ENCODE results near the gene GAN. TPM values are rescaled to one million over a fixed set of nuclear protein-coding genes. Genes with fewer than 3 reads are reported as not detected.

The GAN gene
- total RNA-seq, 1 donor, result 6.2 TPM

DNA sequence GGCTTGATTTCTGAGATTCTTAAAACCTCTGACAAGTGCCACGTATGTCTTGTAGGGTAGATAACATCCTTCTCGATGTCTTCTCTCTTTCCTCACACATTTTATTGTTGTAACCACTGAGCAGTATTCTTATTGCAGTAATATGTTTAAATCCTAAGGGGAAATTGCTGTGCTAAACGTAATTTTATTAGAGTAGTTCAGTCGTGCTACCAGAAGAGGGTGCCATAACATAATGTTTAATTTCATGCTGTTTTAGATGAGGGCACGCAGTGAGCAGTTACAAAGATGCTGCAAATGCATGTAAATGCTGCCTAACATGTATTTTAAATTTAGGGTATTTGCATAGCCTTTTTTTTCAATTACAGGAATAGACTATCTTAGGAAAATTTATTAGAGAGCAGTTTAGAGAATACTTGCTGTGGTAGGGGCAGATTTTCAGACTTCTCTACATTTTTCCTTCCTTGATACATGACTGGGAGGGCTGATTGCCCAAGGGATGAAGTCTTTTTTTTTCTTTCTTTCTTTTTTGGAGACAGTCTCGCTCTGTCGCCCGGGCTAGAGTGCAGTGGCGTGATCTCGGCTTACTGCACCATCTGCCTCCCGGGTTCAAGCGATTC, 51.7 kb downstream of the GAN start:
- peak; percentile 50 for TF ChIP-seq CTCF (IDR thresholded peaks at IDR 0.05; ENCODE audit: insufficient read depth, low read length)
- peak; percentile 76 for DNase-seq (ENCODE audit: low read depth)
- no peak overlapping the region for H3K4me3 ChIP-seq (ENCODE audit: low read depth, low read length)

- no peak for TF ChIP-seq CTCF (IDR thresholded peaks at IDR 0.05; ENCODE audit: insufficient read depth, low read length)
These were observed 53.1 kb downstream of the GAN start for GRCh38 chr16:81367821-81368220.

DNA sequence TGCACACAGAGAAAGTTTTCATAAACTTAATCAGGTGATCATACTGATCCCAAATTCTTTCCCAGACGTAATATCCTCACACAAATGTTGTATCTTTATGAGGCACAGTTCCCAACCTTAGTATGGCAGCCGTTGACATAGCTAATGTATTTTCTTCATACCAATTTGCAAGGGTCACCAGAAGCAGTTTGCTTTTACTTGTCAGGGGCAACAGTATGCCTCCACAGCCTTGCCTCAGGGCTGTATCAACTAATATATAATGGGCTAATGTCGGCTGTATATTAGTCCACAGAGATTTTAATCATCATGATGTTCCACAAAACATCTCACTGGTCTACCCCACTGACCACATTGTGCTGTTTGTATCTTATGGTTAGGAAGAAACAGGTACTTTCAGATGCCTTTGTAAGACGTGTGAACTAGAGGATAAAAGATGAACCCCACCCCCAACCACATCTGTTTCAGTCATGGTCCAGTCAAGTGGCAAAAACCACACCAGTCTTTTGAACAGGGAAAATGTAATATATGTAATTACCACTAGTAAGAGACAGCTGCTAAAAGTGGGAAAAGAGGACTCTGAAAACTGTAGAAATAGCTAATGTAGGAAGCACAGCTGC, 55.2 kb downstream of the GAN start:
- TF ChIP-seq CTCF (IDR thresholded peaks at IDR 0.05; ENCODE audit: insufficient read depth, low read length), result no peak
- H3K4me3 ChIP-seq (ENCODE audit: low read depth, low read length), result no peak overlapping the region
- DNase-seq (ENCODE audit: low read depth), result no peak

More at GRCh38 chr16:81367821-81368220, 53.1 kb downstream of the GAN start:
- H3K4me3 ChIP-seq (ENCODE audit: low read depth, low read length), result no peak overlapping the region
- DNase-seq (ENCODE audit: low read depth), result peak; percentile 9

- TF ChIP-seq CTCF (IDR thresholded peaks at IDR 0.05; ENCODE audit: insufficient read depth, low read length), result no peak
- DNase-seq (ENCODE audit: low read depth), result peak; percentile 74
- no peak overlapping the region for H3K4me3 ChIP-seq (ENCODE audit: low read depth, low read length)
These were observed 56.3 kb downstream of the GAN start for GRCh38 chr16:81371106-81371505.

DNA sequence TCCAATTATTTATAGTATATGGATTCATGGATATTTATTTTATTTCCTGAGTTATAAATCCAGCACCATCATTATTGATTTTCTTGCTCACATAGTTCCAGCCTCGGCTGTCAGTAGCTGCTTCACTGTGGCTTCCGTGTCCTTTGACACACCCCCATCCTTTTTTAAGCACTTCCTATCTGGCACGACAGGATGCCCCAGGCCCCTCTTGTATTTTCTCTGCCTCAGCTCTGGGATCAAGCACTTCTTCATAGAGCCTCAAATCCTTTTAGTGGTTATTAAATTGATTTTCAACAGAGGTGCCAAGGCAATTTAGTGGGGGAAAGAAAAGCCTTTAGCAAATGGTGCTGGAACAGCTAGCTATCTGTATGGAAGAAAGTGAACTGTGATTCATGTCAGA, 59.8 kb downstream of the GAN start:
- TF ChIP-seq CTCF (IDR thresholded peaks at IDR 0.05; ENCODE audit: insufficient read depth, low read length), result no peak
- no peak overlapping the region for H3K4me3 ChIP-seq (ENCODE audit: low read depth, low read length)
- no peak for DNase-seq (ENCODE audit: low read depth)

- no peak for TF ChIP-seq CTCF (IDR thresholded peaks at IDR 0.05; ENCODE audit: insufficient read depth, low read length)
These were observed 62.1 kb downstream of the GAN start for GRCh38 chr16:81376880-81377279.

More at GRCh38 chr16:81376880-81377279, 62.1 kb downstream of the GAN start:
- no peak overlapping the region for H3K4me3 ChIP-seq (ENCODE audit: low read depth, low read length)
- no peak for DNase-seq (ENCODE audit: low read depth)

Measured in fibroblast of the aortic adventitia (primary cell).